NCI-H2196 (cell line): Measurements from ENCODE around the gene FAM53B.

Experiments used
- DNase-seq: peaks from one replicate; lab custom pipeline; 2025; ENCODE audit not compliant: unreplicated experiment; lab: John Stamatoyannopoulos, UW

Gene FAM53B

GRCh38 chr10:124602121-124602561 lies 142.0 kb downstream of the FAM53B start:
- DNase-seq, result no peak

- no peak for DNase-seq
These were observed 142.6 kb downstream of the FAM53B start for GRCh38 chr10:124601431-124602120.

- no peak for DNase-seq
These were observed 143.2 kb downstream of the FAM53B start for GRCh38 chr10:124601016-124601415.

DNA sequence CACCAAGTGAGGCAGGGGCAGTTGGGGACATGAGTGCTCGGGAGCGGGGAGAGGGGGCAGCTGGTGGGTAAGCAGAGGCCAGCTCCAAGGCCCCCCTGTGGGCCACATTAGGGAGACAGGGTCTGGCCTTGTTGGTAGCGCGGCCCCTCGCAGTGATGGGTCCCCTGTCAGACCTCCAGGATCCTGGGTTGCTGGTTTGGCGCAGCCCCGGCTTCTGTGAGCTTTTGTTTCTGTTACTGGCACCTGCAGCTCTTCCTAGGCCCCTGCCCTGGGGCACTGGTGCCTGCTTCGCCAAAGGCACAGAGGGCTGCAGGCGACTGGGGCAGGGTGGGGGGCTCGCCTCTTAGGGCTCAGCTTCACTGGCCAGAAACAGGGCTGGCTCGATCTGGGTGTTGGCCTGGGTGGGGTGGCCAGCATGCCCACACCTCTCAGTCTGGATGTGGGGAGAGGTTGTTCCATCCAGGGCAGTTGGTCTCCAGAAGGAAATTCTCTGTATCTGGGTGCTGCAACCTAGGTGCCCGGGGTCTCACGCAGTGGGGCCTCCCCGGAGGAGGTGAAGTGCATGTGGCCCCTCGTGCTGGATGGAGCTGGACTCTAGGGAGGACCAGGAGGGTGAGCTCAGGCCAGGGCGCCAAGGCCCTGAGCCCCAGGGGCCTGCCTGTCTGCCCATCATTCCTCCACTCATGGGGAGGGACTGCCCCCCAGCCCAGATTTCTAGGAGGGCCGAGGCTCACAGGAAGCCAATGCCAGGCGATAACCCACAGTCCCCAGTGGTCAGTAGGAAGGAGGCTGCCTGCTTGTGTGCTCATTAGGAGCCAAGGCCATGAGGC lies 143.9 kb downstream of the FAM53B start:
- no peak for DNase-seq

DNA sequence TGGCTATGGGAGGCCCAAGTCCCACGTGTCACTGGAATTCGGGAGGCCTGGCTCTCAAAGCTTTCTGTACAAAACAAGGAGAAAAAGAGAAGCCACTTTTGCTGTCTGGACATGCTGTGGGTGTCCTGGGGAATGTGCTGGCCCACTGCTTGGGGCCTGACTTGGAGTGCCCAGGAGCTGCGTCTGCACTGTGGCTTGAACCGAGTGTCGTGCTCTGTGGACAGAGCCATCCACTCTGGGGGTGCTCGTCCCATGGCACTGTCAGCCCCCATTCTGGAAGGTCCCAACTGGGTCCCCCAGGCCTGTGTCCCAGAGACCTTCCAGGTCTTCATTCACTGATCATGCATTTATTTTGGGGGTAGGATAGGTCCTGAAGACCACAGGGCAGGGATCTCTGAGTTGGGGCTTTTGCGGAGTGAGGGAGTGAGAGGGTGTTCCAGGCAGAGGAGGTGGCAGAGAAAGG lies 144.6 kb downstream of the FAM53B start:
- DNase-seq, result no peak

DNA sequence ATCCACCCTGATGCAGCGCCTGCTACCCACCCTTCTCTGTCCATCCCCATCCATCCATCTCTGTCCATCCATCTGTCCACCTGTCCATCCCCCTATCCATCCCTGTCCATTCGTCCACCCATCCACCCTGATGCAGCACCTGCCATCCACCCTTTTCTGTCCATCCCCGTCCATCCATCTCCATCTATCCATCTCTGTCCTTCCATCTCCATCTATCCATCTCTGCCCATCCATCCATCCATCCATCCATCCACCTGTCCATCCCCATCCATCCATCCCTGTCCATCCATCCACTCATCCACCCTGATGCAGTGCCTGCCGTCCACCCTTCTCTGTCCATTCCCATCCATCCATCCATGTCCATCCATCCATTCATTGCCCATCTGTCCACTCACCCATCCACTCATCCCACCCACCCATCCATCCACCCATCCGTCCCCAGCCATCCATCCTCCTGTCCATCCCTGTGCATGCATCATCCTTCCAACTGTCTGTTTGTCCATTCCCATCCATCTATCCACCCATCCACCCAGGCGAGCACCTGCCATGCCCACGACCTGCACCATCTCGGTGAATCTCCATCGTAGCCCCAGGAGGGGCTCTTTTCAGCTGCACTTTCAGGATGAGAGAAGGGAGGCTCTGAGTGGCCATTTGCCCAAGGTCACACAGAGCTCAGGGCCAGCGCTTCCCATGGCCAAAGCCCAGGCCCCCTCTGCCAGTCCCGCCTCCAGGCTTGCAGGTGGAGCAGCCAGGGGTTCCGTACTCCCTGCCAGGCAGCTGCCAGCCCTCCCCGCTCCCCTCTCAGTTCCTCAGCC lies 145.2 kb downstream of the FAM53B start:
- DNase-seq, result no peak

DNA sequence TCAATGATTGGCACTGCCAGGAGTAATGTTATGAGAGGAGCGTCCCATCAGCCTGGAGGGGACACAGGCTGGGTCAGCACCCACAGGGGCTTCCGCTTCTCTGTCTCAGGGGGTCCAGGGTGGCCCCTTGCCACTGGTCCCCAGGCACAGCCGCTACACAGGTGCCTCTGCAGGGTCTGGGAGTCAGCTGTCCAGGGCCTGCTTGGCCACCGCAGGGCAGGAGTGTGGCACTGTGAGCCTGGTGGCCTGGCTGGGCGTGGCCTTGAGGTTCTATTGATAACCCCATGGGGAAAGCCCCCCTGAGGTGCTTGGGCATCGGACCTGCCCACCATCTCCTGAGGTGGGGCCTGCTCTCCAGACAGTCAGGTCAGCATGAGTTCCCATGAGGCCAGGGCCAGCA lies 146.0 kb downstream of the FAM53B start:
- DNase-seq, result no peak

GRCh38 chr10:124597846-124598165 lies 146.4 kb downstream of the FAM53B start:
- no peak for DNase-seq

DNA sequence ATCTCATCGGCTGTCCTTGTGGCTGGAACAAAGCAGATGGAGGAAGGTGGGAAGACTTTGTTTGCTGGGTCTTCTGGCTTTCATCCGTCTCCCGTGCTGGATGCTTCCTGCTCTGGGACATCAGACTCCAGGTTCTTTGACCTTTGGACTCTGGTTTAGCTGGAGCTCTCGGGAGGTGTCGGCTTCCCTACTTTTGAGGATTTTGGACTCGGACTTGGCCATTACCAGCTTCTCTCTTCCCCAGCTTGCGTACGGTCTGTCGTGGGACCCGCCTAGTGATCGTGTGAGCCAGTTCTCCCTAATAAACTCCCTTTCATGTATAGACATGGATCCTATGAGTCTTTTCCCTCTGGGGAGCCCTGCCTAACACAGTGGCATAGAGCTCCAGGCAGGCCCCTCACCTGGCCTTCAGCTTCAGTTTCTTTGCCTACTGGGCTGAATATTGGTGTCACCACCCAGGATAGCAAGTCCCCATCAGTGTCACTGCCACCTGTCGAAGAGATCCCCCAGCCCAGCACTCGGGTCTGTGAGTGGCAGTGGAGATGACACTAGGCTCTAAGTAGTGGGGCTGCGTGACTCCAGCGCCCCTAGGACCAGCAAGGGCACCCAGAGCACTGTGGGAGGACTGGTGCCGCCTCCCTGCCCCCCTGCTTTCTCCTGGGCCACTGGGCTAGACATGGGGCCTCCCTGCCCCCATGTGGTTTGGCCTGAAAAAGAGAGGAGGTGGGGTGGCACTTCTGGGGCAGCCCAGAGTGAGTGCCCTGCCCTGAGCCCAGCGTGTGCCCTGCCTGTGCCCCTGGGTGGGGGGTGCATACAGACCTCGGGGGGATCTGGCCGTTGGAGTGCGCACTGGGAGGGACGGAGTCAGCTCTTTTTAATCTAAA lies 147.0 kb downstream of the FAM53B start:
- no peak for DNase-seq

GRCh38 chr10:124596116-124596785 lies 147.9 kb downstream of the FAM53B start:
- no peak for DNase-seq

- DNase-seq, result no peak
These were observed 148.9 kb downstream of the FAM53B start for GRCh38 chr10:124595143-124595883.

DNA sequence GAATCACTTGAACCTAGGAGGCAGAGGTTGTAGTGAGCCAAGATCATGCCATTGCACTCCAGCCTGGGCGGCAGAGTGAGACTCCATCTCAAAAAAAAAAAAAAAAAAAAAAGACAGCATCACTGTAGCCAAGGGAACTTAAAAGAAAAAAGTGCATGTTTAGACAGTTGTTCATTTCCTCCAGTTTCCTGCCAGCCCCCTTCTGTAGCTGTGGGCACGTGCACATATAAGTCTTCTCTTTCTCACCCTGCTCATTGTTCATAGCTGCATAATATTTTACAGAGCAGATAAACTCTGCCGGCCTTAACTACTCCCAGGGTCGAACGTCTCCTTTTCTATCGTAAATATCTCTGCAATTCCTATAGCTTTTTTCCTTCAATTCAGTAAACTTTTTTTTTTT lies 149.9 kb downstream of the FAM53B start:
- no peak for DNase-seq

GRCh38 chr10:124593431-124593985 lies 150.7 kb downstream of the FAM53B start:
- DNase-seq, result no peak

DNA sequence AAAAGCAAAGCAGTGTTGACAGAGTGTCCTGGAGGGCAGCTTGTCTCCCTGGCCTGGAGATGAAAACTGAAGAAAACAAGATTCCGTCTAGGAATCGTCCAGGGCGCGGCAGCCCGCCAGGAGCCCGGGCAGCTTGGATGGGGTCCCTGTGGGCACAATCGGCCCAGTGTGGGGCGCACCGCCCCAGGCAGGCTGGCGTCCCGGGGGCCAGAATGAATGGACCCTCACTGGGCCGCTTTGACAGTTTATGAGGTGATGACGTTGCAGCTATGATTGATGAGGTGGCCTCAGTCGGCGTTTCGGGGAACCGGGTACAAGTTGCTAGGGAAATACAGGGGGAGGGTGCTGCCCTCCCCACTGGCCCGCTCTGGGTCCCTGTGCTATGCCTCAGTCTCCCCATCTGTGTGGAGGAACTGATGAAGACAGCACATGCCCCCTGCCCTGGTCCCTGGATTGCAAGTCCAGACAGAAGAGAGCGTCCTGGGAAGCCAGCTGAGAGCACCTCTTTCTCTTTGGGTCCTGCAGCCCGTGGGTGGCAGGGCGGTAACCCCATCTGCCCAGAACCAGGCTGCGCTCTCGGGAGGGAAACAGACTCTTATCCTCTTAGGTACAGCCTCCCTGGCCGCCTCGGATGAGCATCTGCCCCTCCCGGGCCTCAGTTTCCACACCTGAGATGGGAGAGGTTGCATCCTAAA lies 151.3 kb downstream of the FAM53B start:
- no peak for DNase-seq

GRCh38 chr10:124592101-124592500 lies 152.1 kb downstream of the FAM53B start:
- DNase-seq, result no peak

DNA sequence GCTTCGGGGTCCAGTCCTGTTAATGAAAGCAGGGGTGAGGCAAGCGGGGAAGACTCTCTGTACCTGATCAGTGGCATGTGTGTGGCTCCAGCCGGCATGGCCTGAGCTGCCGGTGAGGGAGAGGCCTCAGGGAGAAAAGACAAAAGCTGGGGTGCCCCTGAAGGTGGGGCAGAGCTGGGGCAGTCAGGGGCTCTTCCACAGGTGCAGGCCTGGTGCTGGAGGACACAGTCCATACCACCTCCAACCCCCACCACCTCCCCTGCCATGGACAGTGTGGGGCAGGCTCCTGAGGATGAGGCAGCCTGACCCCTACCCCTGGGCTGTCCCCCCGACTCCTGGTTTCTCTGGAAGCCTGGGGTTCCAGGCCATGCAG lies 153.1 kb downstream of the FAM53B start:
- DNase-seq, result no peak

GRCh38 chr10:124590216-124591122 lies 153.7 kb downstream of the FAM53B start:
- DNase-seq, result no peak
